Large intestine (tissue), 3 donors: ENCODE results near the gene NEB. TPM values are rescaled to one million over a fixed set of nuclear protein-coding genes. Genes with fewer than 3 reads are reported as not detected.

Experiments
- DNase-seq, 2 donors: peaks; one replicate each; pipeline versions ENCODE4 v3.0.0 to v3.0.0-alpha.2; 2013
- H3K27ac ChIP-seq: one replicate; pipeline ENCODE4 v1.5.1; 2013; ENCODE audit warnings: low read length
- H3K27me3 ChIP-seq: 2 replicates; pipeline ENCODE4 v1.6.1; 2013; ENCODE audit warnings: low read length; ENCODE audit not compliant: control insufficient read depth, insufficient read depth
- H3K36me3 ChIP-seq: 2 replicates; pipeline ENCODE4 v1.6.1; 2013; ENCODE audit warnings: low read length; ENCODE audit not compliant: control insufficient read depth, insufficient read depth
- H3K4me1 ChIP-seq: one replicate; pipeline ENCODE4 v1.6.1; 2013; ENCODE audit warnings: low read length; ENCODE audit not compliant: control insufficient read depth, insufficient read depth
- H3K4me3 ChIP-seq: one replicate; pipeline ENCODE4 v1.5.1; 2013; ENCODE audit warnings: low read length
- H3K9me3 ChIP-seq: one replicate; pipeline ENCODE4 v1.6.1; 2013; ENCODE audit warnings: mild to moderate bottlenecking, low read depth, low read length, moderate library complexity; ENCODE audit not compliant: control insufficient read depth
- WGBS: methylation state at CpG from one replicate; pipeline ENCODE4 v1.1.5; 2013; ENCODE audit warnings: low lambda C conversion rate; ENCODE audit not compliant: insufficient coverage; 5-methylcytosine and 5-hydroxymethylcytosine counted together
- polyA plus RNA-seq: library from polyadenylated mRNA; unstranded; fragments of 120-200 nt; gene quantifications from one replicate; pipeline ENCODE4 v1.2.1, GENCODE V29; 2013

NEB gene
- polyA plus RNA-seq, 1 donor, result 18.5 TPM

GRCh38 chr2:151472966-151473365, 261.3 kb downstream of the NEB start:
- no peak for DNase-seq
- peaks cover 47% of the 10 kb centered on the region for H3K36me3 ChIP-seq
- H3K27ac ChIP-seq, result no peak overlapping the region
- H3K27me3 ChIP-seq, result no peaks in the 10 kb centered on the region
- H3K4me1 ChIP-seq, result no peaks in the 10 kb centered on the region
- no peak overlapping the region for H3K4me3 ChIP-seq
- H3K9me3 ChIP-seq, result no peaks in the 10 kb centered on the region
- 92% methylated on average over 2 of the region's 3 CpGs for WGBS

GRCh38 chr2:151470556-151470955, 263.7 kb downstream of the NEB start:
- Histone ChIP-seq H3K4me1 (no peaks in the 10 kb centered on the region), H3K4me3 (no peak overlapping the region), H3K27ac (no peak overlapping the region), H3K36me3 (peaks cover 62% of the 10 kb centered on the region), H3K9me3 (no peaks in the 10 kb centered on the region), H3K27me3 (no peaks in the 10 kb centered on the region)
- WGBS, result 100% methylated on average over 1 of the region's 1 CpG
- DNase-seq, result no peak

- no peak overlapping the region for H3K4me3 ChIP-seq
- no peak overlapping the region for H3K27ac ChIP-seq
- H3K9me3 ChIP-seq, result no peaks in the 10 kb centered on the region
- H3K4me1 ChIP-seq, result no peaks in the 10 kb centered on the region
- no CpG with 5 or more reads among the region's 3 CpGs for WGBS
- H3K27me3 ChIP-seq, result no peaks in the 10 kb centered on the region
- peaks cover 82% of the 10 kb centered on the region for H3K36me3 ChIP-seq
- DNase-seq, result no peak
Observed at GRCh38 chr2:151465771-151466170, 268.5 kb downstream of the NEB start.

- Histone ChIP-seq H3K4me3 (no peak overlapping the region), H3K4me1 (no peaks in the 10 kb centered on the region), H3K27ac (no peak overlapping the region), H3K27me3 (no peaks in the 10 kb centered on the region), H3K36me3 (peaks cover 60% of the 10 kb centered on the region), H3K9me3 (no peaks in the 10 kb centered on the region)
- no CpG with 5 or more reads among the region's 1 CpG for WGBS
- no peak for DNase-seq
Observed at GRCh38 chr2:151459358-151459757, 274.9 kb downstream of the NEB start.

GRCh38 chr2:151439127-151439526, 295.1 kb downstream of the NEB start:
- Histone ChIP-seq H3K27ac (no peak overlapping the region), H3K36me3 (peaks cover 58% of the 10 kb centered on the region), H3K27me3 (no peaks in the 10 kb centered on the region), H3K4me1 (no peaks in the 10 kb centered on the region), H3K4me3 (no peak overlapping the region), H3K9me3 (no peaks in the 10 kb centered on the region)
- DNase-seq, result no peak
- WGBS, result 100% methylated on average over 1 of the region's 13 CpGs

- 100% methylated on average over 4 of the region's 4 CpGs for WGBS
- Histone ChIP-seq H3K4me1 (no peaks in the 10 kb centered on the region), H3K36me3 (peaks cover 60% of the 10 kb centered on the region), H3K27me3 (no peaks in the 10 kb centered on the region), H3K4me3 (no peak overlapping the region), H3K27ac (no peak overlapping the region), H3K9me3 (no peaks in the 10 kb centered on the region)
- no peak for DNase-seq
Observed at GRCh38 chr2:151438506-151438905, 295.8 kb downstream of the NEB start.

GRCh38 chr2:151437630-151438029, 296.6 kb downstream of the NEB start:
- no peak overlapping the region for H3K4me3 ChIP-seq
- H3K27ac ChIP-seq, result no peak overlapping the region
- WGBS, result 67% methylated on average over 1 of the region's 3 CpGs
- H3K27me3 ChIP-seq, result no peaks in the 10 kb centered on the region
- H3K36me3 ChIP-seq, result peaks cover 60% of the 10 kb centered on the region
- DNase-seq, result no peak
- no peaks in the 10 kb centered on the region for H3K9me3 ChIP-seq
- no peaks in the 10 kb centered on the region for H3K4me1 ChIP-seq

Other genes with a start within 250 kb of the NEB start
- gene ARL5A, start 93.9 kb upstream of the NEB start, polyA plus RNA-seq, result 43.4 TPM